Measurements from ENCODE around the gene NR2C1. TPM values are rescaled to one million over a fixed set of nuclear protein-coding genes. Genes with fewer than 3 reads are reported as not detected.
"Not testable (repeated sequence)": the region's sequence is repeated elsewhere in the genome, so short reads cannot be mapped to it uniquely, and the experiment has no call there.

NR2C1 gene
- total RNA-seq, 1 donor from 2014 or later = 21.5 TPM

DNA sequence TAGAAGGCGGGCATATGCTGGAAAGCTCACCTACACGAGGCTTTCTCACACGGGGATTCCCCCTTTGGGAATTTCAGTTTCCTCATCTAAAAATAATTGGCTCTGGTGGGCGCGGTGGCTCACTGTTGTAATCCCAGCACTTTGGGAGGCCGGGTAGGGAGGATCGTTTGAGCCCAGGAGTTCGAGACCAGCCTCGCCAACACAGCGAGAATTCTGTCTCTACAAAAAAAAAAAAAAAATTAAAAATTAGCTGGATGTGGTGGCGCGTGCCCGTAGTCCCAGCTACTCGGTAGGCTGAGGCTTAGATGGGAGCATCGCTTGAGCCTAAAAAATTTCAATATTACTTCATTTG is 69.5 kb downstream of the NR2C1 start:
- no peak for ATAC-seq
- DNase-seq (ENCODE audit: low spot score) = no peak

DNA sequence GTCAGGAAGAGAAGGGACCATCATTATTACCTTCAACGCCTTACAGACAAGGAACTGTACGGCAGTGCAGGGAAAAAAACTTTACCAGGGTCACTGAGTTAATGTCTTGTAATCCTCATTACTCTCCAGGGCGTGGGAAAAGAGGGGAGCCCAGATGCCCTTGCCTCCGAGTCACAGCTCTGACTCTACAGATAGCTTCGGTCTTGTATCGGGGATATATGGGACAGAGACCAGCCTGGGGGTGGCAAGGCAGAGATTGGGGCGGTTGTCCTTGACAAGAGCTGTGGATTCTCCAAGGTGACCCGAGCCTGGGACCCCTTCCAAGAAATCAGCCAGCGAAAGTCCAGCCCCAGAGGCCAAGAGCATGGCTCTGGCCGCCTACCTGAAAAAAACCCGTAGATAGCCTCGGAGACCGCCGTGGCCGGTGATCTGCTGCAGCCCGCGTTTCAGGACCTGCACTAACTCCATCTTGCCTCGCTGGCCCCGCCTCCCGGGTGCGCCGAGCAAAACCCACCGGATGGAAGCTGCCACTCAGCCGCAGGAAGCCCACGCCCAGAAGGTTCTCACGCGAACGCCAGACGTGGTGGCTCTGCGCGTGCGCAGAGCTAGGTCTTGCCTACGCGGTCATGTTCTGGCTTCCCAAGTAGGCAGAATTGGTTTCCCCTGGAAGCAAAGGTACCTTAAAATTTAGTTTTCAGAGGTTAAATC is 70.1 kb downstream of the NR2C1 start, which contains the start of gene NDUFA12:
Gene NDUFA12, minus strand, starts transcription at position 485 of the 708 bp plus-strand sequence. Its CDS starts 17 bp downstream, at position 468.
- peak; percentile 100 for ATAC-seq
- peak; percentile 96 for DNase-seq (ENCODE audit: low spot score)

DNA sequence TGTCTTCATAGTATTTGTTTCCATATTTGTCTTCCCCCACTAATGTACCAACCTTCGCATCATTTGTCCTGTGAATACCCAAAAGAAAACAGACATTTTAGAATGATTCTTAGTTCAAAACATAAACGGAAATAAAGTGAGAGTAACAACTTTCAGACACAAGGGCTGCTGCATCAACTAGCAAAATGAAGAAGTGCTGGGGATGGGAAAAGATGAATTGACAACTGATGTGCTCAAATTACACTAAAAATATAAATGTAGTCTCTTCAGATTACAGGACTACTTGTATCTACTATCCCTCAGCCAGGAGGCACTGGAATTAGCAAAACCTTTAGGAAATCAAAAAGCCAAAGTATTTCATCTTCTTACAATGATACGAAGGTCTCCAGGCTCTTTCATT is 70.7 kb downstream of the NR2C1 start:
- ATAC-seq = no peak

DNA sequence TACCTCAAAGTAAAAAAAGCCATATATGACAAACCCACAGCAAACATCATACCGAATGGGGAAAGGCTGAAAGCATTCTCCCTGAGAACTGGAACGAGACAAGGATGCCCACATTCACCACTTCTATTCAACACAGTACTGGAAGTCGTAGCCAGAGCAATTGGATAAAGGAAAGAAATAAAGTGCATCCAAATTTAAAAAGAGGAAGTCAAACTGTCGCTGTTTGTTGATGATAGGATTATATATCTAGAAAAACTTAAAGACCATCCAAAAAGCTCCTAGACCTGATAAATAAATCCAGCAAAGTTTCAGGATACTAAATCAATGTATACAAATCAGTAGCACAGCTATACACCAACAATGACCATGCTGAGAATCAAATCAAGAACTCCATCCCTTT is 75.1 kb downstream of the NR2C1 start:
- no peak for ATAC-seq
- no peak for DNase-seq (ENCODE audit: low spot score)

More for the DNA sequence above, 70.7 kb downstream of the NR2C1 start:
- DNase-seq (ENCODE audit: low spot score) = no peak

DNA sequence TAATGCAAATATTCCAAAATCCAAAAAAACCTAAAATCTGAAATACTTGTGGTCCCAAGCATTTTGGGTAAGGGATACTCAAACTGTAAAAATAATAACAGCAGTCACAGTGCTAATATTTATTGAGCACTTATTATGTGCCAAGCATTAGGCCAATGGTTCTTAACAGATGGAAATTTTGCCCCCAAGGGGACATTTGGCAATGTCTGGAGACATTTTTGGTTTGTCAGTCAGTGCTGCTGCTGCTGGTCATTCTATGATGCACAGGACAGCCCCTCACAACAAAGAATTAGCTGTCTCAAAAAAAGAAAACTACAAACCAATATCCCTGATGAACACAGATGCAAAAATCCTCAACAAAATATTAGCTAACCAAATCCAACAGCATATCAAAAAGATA is 75.7 kb downstream of the NR2C1 start:
- ATAC-seq (no peak), DNase-seq (ENCODE audit: low spot score) (no peak)

DNA sequence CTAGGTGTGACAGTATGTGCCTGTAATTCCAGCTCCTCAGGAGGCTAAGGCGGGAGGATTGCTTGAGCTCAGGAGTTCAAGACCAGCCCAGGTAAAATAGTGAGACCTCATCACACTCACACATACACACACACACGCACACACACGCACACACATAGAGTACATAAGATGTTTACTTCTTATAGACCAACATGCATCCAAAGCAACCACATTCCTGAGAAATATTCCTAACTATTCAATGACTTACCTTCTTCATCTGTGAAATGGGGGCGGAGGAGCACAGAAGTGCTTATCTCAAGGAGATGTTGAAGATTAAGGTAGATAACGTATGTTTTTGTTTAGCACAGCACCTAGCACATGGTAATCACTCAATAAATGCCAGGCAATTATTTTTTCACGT is 76.4 kb downstream of the NR2C1 start:
- ATAC-seq (no peak), DNase-seq (ENCODE audit: low spot score) (no peak)

DNA sequence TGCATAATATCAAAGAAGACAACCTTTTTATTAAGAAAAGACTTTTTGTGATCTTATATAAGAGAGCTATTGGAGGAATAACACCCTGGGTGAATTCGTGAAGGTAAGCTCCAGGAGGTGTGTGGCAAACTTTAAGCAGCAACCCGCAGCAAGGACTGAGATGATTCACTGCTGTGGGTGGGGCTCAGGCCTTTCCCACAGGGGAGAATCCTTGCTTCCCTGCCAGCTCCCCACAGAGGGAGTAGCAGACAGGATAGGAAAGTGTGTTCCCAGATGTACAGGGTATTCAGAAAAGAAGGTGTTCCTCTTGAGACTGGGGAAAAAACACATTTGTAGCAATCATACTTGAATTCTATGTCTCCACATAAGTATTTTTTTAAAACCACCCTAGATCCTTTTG is 79.1 kb downstream of the NR2C1 start:
- no peak for ATAC-seq
- no peak for DNase-seq (ENCODE audit: low spot score)

DNA sequence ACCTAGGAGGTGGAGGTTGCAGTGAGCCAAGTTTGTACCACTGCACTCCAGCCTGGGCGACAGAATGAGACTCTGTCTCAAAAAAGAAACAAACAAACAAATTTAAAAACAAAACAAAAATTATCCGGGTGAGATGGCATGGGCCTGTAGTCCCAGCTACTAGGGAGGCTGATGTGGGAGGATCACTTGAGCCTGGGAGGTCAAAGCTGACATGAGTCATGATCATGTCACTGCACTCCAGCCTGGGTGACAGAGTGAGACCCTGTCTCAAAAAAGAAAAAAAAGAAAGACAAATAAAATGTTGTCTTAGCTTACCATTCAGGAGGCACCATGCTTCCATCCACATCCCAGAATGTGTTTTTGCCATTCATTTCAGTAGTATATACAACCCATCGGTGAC is 79.6 kb downstream of the NR2C1 start:
- ATAC-seq = not testable (repeated sequence)

DNA sequence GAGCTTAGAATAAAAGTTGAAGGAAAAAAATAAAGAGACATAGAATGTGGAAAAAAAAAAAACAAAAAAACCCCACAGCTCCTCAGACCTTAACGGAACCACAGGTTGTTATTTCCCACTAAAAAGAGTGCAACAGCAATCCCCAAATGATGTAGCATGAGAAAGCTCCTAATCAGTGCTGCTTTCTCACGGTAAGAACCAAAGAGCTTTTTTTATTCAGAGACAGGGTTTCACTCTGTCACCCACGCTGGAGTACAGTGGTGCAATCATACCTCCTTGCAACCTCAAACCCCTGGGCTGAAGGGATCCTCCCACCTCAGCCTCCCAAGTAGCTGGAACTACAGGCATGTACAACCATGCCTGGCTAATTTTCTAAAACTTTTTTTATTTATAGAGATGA is 83.2 kb downstream of the NR2C1 start:
- DNase-seq (ENCODE audit: low spot score) (no peak), ATAC-seq (no peak)

More for the DNA sequence above, 79.6 kb downstream of the NR2C1 start:
- DNase-seq (ENCODE audit: low spot score) = not testable (repeated sequence)

DNA sequence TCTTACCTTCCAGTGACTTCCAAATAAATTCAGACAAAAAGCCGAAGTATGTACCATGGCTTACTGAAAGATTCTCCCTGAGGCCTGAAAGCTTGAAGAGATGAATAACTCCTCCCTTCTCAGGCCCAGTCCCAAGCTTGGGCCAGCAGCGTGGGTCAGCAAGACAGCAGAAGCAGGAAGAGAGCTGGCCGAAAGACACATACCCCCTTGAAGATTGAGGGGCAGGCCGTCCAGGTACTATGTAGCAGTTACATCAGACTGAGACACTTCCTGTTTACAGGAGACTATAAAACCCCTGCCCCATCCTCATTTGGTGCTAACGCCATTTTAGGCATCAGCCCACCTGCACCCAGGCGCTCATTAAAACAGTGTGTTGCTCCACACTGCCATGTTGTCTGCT is 84.9 kb downstream of the NR2C1 start:
- ATAC-seq (no peak), DNase-seq (ENCODE audit: low spot score) (no peak)

DNA sequence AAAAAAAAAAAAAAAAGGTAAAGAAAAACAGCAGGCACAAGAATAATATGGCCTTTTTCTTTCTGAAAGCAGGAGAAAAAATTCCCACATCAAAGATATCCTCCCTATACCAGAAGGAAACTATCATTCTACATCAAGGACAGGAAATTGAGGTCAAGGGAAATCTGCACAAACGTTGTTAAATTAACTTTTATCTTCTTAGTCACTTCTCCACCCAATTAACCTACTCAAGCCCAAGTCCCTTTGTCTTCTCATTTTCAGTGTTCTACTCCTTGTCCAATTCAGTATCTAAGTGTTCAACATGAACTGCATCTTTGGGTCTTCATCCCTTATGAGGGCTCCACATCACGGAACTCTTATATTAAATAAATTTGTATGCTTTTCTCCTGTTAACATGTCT is 85.6 kb downstream of the NR2C1 start:
- DNase-seq (ENCODE audit: low spot score) = no peak
- no peak for ATAC-seq

DNA sequence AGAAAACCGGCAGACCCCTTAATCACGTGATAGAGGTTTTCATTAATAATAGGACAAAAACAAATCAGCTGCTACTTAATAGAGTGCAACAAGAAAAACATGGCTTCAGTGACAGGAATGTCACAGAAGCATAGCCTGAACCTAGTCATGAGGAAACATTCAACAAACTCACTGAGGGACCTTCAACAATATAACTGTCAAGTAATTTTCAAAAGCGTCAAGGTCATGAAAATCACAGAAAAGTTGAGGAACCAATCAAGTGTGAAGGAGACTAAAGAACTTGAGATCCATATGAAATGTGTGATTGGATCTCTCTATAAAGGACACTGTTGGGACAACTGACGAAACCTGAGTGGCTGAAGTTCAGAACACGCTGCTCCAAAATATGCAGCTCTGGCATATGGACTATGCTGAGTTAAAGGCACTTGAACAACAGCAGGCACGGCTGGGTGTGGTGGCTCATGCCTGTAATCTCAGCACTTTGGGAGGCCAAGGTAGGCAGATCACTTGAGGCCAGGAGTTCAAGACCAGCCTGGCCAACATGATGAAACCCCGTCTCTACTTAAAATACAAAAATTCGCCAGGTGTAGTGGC is 86.2 kb downstream of the NR2C1 start:
- no peak for ATAC-seq

DNA sequence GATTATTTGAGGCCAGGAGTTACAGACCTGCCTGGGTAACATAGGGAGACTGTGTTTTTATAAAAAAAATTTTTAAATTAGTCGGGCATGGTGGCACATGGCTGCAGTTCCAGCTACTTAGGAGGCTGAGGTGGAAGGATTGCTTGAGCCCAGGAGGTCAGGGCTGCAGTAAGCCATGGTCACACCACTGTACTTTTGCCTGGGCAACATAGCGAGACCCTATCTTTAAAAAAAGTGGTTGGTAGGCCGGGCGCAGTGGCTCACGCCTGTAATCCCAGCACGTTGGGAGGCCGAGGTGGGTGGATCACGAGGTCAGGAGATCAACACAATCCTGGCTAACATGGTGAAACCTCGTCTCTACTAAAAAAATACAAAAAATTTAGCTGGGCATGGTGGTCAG is 88.3 kb downstream of the NR2C1 start:
- not testable (repeated sequence) for ATAC-seq; DNase-seq (ENCODE audit: low spot score)

More for the DNA sequence above, 86.2 kb downstream of the NR2C1 start:
- DNase-seq (ENCODE audit: low spot score) = no peak

DNA sequence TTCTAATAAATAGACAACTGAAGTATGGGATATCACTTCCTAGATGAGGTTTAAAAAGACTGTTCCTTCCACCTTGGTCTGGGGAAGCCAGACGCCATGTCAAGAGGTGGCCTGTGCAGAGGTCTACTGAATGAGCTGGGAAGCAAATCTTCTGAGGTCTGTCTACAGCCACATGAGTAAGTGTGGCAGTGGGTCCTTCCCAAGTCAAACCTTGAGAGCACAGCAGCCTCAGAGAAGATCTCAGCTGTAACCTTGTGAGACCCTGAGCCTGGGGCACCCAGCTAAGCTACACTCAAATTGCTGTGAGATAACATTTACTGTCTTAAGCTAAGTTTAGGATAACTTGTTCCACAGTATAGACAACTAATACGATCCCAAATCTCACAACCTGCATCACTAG is 90.1 kb downstream of the NR2C1 start:
- no peak for ATAC-seq

DNA sequence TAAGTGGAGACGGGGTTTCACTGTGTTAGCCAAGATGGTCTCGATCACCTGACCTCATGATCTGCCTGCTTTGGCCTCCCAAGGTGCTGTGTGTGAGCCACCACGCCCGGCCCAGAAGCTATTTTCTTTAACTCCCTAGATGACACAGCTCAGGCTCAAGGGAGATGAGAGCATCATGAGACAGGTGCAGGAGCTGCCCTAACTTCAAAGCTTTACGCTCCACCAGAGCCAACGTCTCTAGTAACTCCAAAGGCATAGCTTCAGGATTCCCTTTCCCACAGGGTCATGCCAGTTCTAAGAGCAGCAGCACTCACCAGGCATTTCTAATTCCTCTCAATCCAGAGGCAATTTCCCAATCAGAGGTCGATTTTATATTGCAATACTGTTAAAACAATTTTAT is 91.0 kb downstream of the NR2C1 start:
- ATAC-seq = peak; percentile 12

More for the DNA sequence above, 90.1 kb downstream of the NR2C1 start:
- no peak for DNase-seq (ENCODE audit: low spot score)

DNA sequence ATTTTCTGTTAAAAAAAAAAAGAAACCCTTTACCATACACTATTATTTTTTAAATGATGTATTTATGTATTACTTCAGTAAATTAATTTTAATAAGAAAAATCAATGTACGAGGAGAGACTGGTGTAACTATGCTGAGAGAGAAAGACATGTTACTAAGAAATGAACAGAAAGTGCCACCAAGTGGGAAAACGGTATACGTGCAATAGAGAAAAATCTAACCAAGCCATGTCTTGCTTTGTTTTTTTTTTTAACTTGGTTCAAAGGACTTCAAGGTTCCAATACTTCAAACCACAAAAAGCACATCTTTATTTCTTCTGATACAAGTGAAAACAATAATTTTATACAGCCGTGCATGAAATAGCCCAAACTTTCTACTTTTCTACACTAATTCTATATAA is 92.8 kb downstream of the NR2C1 start:
- DNase-seq (ENCODE audit: low spot score) (no peak), ATAC-seq (peak; percentile 44)

More for the DNA sequence above, 91.0 kb downstream of the NR2C1 start:
- DNase-seq (ENCODE audit: low spot score) = no peak

DNA sequence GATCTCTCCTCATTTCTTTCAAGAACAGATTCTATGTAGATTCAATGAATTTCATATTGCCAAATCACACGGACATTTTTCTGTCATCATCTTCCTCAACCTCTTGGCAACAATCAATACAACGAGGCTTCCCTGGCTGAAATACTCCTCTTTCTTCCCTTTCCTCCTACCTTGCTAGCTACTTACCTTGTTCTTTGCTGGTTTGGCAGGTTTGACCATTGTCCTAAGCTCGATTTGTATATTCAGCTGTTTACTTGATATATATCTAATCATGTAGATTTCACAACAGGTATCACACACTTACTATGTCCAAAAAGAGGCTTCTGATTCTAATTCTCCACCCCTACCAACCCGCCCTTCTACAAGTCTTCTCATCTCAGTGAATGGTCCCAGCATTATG is 93.5 kb downstream of the NR2C1 start:
- no peak for DNase-seq (ENCODE audit: low spot score)
- ATAC-seq = no peak

DNA sequence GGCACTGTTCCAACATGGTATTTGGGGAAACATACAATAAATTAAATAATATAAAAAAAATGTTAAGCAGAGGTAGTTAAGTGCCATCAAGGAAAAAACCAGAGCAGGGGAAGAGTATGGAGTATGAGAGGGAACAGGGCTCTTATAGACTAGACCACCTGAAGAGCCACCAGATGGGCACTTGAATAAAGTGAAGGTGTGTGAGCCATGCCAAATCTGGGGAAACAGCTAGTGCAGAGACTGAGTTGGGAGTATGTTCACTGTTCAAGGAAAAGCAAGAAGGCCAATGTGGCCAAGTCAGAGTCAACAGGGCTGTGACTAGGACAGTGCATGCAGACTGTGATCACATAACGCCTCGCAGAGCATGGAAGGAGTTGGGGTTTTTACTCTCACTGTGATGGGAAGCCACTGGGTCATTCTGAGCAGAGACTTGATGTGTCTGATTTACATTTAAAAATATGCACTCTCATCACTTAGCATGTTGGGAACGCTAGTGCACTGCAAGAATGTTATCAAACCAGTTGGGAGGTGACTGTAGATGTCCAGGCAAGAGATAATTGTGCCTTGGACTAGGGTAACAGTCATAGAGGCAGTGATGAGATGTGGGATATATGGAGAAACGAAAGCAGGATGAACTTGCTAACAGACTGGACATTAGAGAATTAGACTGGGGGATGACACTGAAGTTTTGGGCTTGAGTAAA is 95.5 kb downstream of the NR2C1 start:
- no peak for DNase-seq (ENCODE audit: low spot score)
- ATAC-seq = no peak

DNA sequence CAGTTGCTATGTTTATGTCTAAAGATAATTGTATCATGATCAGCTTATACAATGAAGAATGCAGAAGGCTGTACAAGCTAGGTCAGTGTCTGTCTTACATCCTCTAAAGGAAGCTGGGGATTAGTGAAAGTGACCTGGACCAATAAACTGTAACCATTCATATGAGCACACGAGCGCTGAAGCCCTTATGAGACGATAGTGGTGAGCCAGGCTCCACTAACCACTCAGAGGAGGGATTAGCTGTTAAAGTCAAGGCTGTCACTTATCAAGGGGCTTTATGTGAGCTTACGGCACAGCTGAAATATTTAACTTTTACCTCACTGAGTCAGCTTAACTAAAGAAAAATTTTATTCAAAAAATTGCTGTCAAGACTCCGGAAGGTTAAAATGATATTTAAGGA is 100.2 kb downstream of the NR2C1 start:
- no peak for DNase-seq (ENCODE audit: low spot score)
- no peak for ATAC-seq

DNA sequence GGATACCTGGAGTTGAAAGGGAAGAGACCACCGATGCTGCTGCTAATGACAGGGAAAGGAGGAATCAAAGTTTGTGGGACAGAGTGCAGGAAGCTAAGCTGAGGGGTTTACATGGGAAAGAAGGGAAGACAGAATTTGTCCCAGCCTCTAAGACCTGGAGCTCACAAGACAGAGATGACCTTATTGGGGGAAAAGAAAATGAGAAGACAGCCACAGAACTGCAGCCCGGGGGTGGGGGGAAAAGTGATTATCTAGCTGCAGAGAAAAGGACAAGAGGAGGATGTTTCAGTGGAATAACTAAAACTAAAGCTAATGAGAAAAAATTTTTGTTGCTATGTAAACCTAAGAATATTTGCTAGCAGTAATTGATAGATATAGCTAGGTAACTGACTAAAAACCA is 100.6 kb downstream of the NR2C1 start:
- ATAC-seq = no peak
- no peak for DNase-seq (ENCODE audit: low spot score)

DNA sequence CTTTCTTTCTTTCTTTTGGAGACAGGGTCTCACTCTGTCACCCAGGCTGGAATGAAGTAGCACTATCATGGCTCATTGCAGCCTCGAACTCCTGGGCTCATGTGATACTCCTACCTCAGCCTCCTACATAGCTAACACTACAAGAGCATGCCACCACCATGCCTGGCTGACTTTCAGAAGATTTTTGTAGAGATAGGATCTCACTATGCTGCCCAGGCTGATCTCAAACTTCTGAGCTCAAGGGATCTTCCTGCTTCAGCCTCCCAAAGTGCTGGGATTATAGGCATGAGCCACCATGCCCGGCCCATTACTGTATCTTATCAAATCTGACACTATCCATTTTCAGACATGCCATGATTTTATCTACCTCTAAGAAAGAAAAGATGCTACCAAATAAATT is 101.5 kb downstream of the NR2C1 start:
- DNase-seq (ENCODE audit: low spot score) = no peak
- no peak for ATAC-seq

DNA sequence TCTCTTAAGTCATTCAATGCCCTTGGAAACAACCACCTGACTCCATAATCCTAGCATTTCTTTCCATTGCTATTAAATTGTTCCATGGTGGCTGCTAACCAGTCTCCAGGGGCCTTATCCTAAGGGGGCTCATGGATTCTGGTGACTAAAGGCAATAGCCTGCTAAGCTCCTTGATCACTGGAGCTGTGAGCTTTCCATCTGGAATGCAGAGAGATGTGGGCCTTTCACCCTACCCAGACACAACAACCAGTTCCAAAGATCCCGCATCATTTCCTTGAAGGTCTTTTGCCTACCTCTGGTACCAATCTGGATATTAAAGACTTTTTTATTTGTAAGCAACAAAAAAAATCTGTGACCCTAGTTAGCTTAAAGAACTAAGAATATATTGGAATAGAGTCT is 102.9 kb downstream of the NR2C1 start:
- ATAC-seq = no peak
- no peak for DNase-seq (ENCODE audit: low spot score)

All from left lobe of liver (tissue), 2 donors.